HEK293T (cell line): ENCODE results near the gene SHROOM1.

Source experiments
- BHLHE40 ChIP-seq: fragments of 450-650 bp; IDR thresholded peaks from 2 replicates; pipeline ENCODE4 v1.6.1; 2016; ENCODE audit warnings: mild to moderate bottlenecking, moderate library complexity, borderline replicate concordance
- FOXK2 ChIP-seq: fragments of 450-650 bp; IDR thresholded peaks from 2 replicates; pipeline ENCODE4 v1.6.1; 2016; ENCODE audit warnings: mild to moderate bottlenecking
- FOXM1 ChIP-seq: fragments of 450-650 bp; IDR thresholded peaks from 2 replicates; pipeline ENCODE4 v1.6.1; 2017; ENCODE audit warnings: mild to moderate bottlenecking, borderline replicate concordance
- HDGF ChIP-seq: fragments of 450-650 bp; IDR thresholded peaks from 2 replicates; pipeline ENCODE4 v1.6.1; 2017; ENCODE audit warnings: antibody characterized with exemption, borderline replicate concordance
- L3MBTL2 ChIP-seq: fragments of 450-650 bp; conservative IDR thresholded peaks from 2 replicates; pipeline ENCODE4 v1.6.1; 2016; ENCODE audit warnings: mild to moderate bottlenecking
- NFRKB ChIP-seq: fragments of 450-650 bp; IDR thresholded peaks from 2 replicates; pipeline ENCODE4 v1.6.1; 2016; ENCODE audit warnings: mild to moderate bottlenecking, moderate library complexity
- SP1 ChIP-seq: fragments of 450-650 bp; IDR thresholded peaks from 2 replicates; pipeline ENCODE4 v1.6.1; 2017
- TARDBP ChIP-seq: fragments of 450-650 bp; IDR thresholded peaks from 2 replicates; pipeline ENCODE4 v1.6.1; 2016
- ZNF384 ChIP-seq: fragments of 450-650 bp; IDR thresholded peaks from 2 replicates; pipeline ENCODE4 v1.6.1; 2016

GRCh38 chr5:132812781-132813598, 17.5 kb downstream of the SHROOM1 start, which contains the start of gene SOWAHA:
- TF ChIP-seq SP1 (no peak), FOXK2 (no peak), HDGF (no peak), NFRKB (no peak), FOXM1 (no peak; the same call in 1 of the 2 replicates), TARDBP (no peak), ZNF384 (peak; percentile 30), L3MBTL2 (0 out of 2 replicates have a peak, but pooled peaks have one; percentile 13), BHLHE40 (no peak)
